ENCODE data around the gene ITGAL. TPM values are rescaled to one million over a fixed set of nuclear protein-coding genes. Genes with fewer than 3 reads are reported as not detected.
"Not testable (repeated sequence)": the region's sequence is repeated elsewhere in the genome, so short reads cannot be mapped to it uniquely, and the experiment has no call there.

Gene ITGAL
- total and polyA plus RNA-seq, 2 of the 13 experiments (the other 11 are each of a cell fraction or from before 2014, with no cell fraction given): 0.86 to 1.2 TPM

DNA sequence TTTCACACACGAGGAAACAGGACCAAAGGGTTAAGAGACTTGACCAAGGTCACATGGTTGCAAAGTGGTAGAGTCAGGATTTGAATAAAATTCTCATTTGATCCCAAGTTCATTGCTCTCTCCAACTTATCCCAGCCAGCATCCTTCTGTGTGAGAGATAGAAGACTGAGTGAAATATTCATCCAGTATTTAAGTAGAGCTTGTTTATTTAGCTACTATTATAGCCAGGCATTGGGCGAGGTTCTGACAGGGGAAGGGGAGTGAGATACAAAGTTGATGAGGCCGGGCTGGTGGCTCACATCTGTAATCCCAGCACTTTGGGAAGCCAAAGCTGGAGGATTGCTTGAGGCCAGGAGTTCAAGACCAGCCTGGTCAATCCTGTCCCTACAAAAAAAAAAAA lies 4.4 kb downstream of the ITGAL start:
- in situ Hi-C loops (cut with HindIII; ENCODE audit: extremely low pct_ligation_motif_present, low pct_unique_long_range_greater_than_20kb) (no loop called here), intact Hi-C loops (cut with micrococcal nuclease; ENCODE audit: unreplicated experiment) (no loop called here)
- TF ChIP-seq ZNF10 (CRISPR knock-in tag; IDR thresholded peaks at IDR 0.05; ENCODE audit: borderline replicate concordance, low read depth) (no peak), EHMT2 (IDR thresholded peaks at IDR 0.05; ENCODE audit: borderline replicate concordance, low read depth, low read length) (no peak), ZNF652 (CRISPR knock-in tag; IDR thresholded peaks at IDR 0.05; ENCODE audit: borderline replicate concordance, low read depth) (peak; percentile 49; the same call in 1 of the 2 replicates)
- Histone ChIP-seq H2AFZ (ENCODE audit: low read length) (no peak overlapping the region), H3K4me2 (ENCODE audit: low read depth, low read length) (no peak overlapping the region), H3K9me3 (ENCODE audit: low read length) (no peaks in the 10 kb centered on the region), H3K4me3 (replicated peaks in 1 of 3; ENCODE audit: insufficient read depth in 1 of 3, low read depth in 2 of 3, low read length in 3 of 3) (no peak overlapping the region), H3K4me1 (ENCODE audit: insufficient read depth, low read length) (peaks cover 41% of the 10 kb centered on the region), H3K79me2 (ENCODE audit: insufficient read depth, low read length) (no peaks in the 10 kb centered on the region), H3K9ac (ENCODE audit: insufficient read depth, low read depth, low read length) (no peak overlapping the region), H4K20me1 (ENCODE audit: insufficient read depth, low read length) (no peaks in the 10 kb centered on the region), H3K27ac (ENCODE audit: extremely low read length, insufficient read depth, low read length) (no peak overlapping the region), H3K27me3 (ENCODE audit: control insufficient read depth in 1 of 2, insufficient read depth in 2 of 2, low read length in 2 of 2) (peaks cover 3 to 18% of the 10 kb centered on the region in 2 experiments; a peak in 3 of 5 replicates), H3K36me3 (replicated peaks in 1 of 2; ENCODE audit: control insufficient read depth in 1 of 2, insufficient read depth in 2 of 2, low read length in 2 of 2) (no peaks in the 10 kb centered on the region)
- BruUV-seq (replicated peaks): no TSS peak
- ATAC-seq (no peak), DNase-seq (ENCODE audit: low spot score) (no peak), FAIRE-seq (no peak)
- ChIA-PET POLR2A (interaction anchor here (1.9 kb wide), 1 partner anchor 11 kb away, joined by 8 read pairs; no protein-coding TSS in a partner anchor), CTCF (ENCODE audit: low intra/inter-chr PET ratio, low total read pairs) (no interaction called here)
- 23% methylated on average over 3 of the region's 3 CpGs for WGBS (ENCODE audit: low lambda C conversion rate)

DNA sequence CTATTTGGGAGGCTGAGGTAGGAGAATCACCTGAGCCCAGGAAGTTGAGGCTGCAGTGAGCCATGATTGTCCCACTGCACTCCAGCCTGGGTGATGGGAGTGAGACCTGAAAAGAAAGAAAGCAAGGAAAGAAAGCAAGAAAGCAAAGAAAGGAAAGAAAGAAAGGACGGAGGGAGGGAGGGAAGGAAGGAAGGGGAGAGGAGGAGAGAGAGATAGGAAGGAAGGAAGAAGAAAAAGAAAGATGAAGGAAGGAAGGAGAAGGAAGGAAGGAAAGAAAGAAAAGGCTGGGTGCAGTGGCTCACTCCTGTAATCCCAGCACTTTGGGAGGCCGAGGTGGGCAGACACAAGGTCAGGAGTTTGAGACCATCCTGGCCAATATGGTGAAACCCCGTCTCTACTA lies 5.2 kb downstream of the ITGAL start:
- in situ Hi-C loops (cut with HindIII; ENCODE audit: extremely low pct_ligation_motif_present, low pct_unique_long_range_greater_than_20kb); H3K9me3 ChIP-seq (ENCODE audit: low read length); H2AFZ ChIP-seq (ENCODE audit: low read length); CTCF ChIA-PET (ENCODE audit: low intra/inter-chr PET ratio, low total read pairs); H3K4me2 ChIP-seq (ENCODE audit: low read depth, low read length); H4K20me1 ChIP-seq (ENCODE audit: insufficient read depth, low read length); BruUV-seq (replicated peaks); ATAC-seq; H3K27ac ChIP-seq (ENCODE audit: extremely low read length, insufficient read depth, low read length); FAIRE-seq; intact Hi-C loops (cut with micrococcal nuclease; ENCODE audit: unreplicated experiment); H3K9ac ChIP-seq (ENCODE audit: insufficient read depth, low read depth, low read length); H3K4me3 ChIP-seq (replicated peaks in 1 of 3; ENCODE audit: insufficient read depth in 1 of 3, low read depth in 2 of 3, low read length in 3 of 3); H3K36me3 ChIP-seq (replicated peaks in 1 of 2; ENCODE audit: control insufficient read depth in 1 of 2, insufficient read depth in 2 of 2, low read length in 2 of 2); H3K79me2 ChIP-seq (ENCODE audit: insufficient read depth, low read length); DNase-seq (ENCODE audit: low spot score); TF ChIP-seq LCORL (CRISPR knock-in tag; IDR thresholded peaks at IDR 0.05): not testable (repeated sequence)
- H3K4me1 ChIP-seq (ENCODE audit: insufficient read depth, low read length): peaks cover 33% of the 10 kb centered on the region
- 0 out of 2 replicates have a peak, but pooled peaks have one; percentile 20 for TF ChIP-seq FOXK2 (IDR thresholded peaks at IDR 0.05)
- TF ChIP-seq LCORL (IDR thresholded peaks at IDR 0.05): 0 out of 2 replicates have a peak, but pooled peaks have one; percentile 6
- POLR2A ChIA-PET: interaction anchor here (1.9 kb wide), 1 partner anchor 11 kb away, joined by 8 read pairs; no protein-coding TSS in a partner anchor
- 73% methylated on average over 3 of the region's 3 CpGs for WGBS (ENCODE audit: low lambda C conversion rate)
- H3K27me3 ChIP-seq (ENCODE audit: control insufficient read depth in 1 of 2, insufficient read depth in 2 of 2, low read length in 2 of 2): peaks cover 3 to 18% of the 10 kb centered on the region in 2 experiments; a peak in 3 of 5 replicates
